ENCODE results near the gene TAB3. TPM values are rescaled to one million over a fixed set of nuclear protein-coding genes. Genes with fewer than 3 reads are reported as not detected.

Gene TAB3
- total and polyA plus RNA-seq, 10 of the 15 experiments (the other 5 are each of a cell fraction or from before 2014, with no cell fraction given), result 1.7 to 22.1 (median 9.1) TPM

DNA sequence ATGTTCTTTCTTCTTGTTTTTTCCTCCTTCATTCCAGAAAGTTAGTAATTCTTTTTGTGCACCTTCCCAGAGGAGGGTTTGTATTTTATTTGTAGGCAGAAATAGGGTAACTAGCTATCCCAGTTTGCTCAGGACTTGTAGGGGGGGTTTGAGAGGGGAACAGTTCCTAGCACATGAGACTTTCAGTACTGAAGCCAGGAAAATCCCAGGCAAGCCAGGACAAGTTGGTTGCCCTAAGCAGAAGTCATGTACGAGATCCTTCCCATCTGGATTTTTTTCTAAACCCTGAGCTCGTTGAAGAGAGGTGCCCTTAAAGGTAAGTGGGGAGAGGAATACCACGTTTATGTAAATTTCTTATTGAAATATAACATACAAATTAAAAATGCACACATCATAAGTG, 15.6 kb upstream of the TAB3 start (continued):
- TF ChIP-seq, protein P1, sequence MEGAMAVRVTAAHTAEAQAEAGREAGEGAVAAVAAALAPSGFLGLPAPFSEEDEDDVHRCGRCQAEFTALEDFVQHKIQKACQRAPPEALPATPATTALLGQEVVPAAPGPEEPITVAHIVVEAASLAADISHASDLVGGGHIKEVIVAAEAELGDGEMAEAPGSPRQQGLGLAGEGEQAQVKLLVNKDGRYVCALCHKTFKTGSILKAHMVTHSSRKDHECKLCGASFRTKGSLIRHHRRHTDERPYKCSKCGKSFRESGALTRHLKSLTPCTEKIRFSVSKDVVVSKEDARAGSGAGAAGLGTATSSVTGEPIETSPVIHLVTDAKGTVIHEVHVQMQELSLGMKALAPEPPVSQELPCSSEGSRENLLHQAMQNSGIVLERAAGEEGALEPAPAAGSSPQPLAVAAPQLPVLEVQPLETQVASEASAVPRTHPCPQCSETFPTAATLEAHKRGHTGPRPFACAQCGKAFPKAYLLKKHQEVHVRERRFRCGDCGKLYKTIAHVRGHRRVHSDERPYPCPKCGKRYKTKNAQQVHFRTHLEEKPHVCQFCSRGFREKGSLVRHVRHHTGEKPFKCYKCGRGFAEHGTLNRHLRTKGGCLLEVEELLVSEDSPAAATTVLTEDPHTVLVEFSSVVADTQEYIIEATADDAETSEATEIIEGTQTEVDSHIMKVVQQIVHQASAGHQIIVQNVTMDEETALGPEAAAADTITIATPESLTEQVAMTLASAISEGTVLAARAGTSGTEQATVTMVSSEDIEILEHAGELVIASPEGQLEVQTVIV (IDR thresholded peaks at IDR 0.05; ENCODE audit: borderline replicate concordance, partially characterized antibody), result no peak

DNA sequence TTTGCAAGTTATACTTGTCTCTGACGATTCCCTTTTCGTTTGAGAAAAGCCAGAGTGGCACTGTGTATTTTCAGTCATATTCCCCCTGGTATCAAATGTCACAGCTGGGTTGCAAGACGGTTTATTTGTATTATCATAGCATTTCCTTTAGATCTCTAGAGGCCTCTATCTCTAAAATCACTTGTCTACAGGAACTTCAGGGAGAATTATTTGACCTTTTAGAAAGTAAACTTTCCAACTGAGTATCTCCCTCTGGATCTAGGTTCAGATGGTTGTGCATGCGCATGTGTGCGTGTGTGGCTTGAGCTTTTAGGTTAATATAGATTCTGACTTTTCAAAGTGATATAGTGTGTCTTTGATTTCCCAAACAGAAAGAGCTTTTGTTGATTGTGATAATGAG, 15.1 kb upstream of the TAB3 start:
- POLR2A ChIA-PET, result no interaction called here
- no peak for TF ChIP-seq ZBED1 (IDR thresholded peaks at IDR 0.05; ENCODE audit: borderline replicate concordance)
- no peak for TF ChIP-seq MTA3 (IDR thresholded peaks at IDR 0.05; ENCODE audit: borderline replicate concordance, low read length)
- TF ChIP-seq NBN (IDR thresholded peaks at IDR 0.05), result no peak
- TF ChIP-seq, protein P2, sequence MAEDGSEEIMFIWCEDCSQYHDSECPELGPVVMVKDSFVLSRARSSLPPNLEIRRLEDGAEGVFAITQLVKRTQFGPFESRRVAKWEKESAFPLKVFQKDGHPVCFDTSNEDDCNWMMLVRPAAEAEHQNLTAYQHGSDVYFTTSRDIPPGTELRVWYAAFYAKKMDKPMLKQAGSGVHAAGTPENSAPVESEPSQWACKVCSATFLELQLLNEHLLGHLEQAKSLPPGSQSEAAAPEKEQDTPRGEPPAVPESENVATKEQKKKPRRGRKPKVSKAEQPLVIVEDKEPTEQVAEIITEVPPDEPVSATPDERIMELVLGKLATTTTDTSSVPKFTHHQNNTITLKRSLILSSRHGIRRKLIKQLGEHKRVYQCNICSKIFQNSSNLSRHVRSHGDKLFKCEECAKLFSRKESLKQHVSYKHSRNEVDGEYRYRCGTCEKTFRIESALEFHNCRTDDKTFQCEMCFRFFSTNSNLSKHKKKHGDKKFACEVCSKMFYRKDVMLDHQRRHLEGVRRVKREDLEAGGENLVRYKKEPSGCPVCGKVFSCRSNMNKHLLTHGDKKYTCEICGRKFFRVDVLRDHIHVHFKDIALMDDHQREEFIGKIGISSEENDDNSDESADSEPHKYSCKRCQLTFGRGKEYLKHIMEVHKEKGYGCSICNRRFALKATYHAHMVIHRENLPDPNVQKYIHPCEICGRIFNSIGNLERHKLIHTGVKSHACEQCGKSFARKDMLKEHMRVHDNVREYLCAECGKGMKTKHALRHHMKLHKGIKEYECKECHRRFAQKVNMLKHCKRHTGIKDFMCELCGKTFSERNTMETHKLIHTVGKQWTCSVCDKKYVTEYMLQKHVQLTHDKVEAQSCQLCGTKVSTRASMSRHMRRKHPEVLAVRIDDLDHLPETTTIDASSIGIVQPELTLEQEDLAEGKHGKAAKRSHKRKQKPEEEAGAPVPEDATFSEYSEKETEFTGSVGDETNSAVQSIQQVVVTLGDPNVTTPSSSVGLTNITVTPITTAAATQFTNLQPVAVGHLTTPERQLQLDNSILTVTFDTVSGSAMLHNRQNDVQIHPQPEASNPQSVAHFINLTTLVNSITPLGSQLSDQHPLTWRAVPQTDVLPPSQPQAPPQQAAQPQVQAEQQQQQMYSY (CRISPR knock-in tag; IDR thresholded peaks at IDR 0.05), result no peak
- TF ChIP-seq FOXK2 (IDR thresholded peaks at IDR 0.05), result no peak
- TF ChIP-seq, protein P3, sequence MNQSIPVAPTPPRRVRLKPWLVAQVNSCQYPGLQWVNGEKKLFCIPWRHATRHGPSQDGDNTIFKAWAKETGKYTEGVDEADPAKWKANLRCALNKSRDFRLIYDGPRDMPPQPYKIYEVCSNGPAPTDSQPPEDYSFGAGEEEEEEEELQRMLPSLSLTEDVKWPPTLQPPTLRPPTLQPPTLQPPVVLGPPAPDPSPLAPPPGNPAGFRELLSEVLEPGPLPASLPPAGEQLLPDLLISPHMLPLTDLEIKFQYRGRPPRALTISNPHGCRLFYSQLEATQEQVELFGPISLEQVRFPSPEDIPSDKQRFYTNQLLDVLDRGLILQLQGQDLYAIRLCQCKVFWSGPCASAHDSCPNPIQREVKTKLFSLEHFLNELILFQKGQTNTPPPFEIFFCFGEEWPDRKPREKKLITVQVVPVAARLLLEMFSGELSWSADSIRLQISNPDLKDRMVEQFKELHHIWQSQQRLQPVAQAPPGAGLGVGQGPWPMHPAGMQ (IDR thresholded peaks at IDR 0.05; ENCODE audit: borderline replicate concordance), result no peak
- TF ChIP-seq, protein P4, sequence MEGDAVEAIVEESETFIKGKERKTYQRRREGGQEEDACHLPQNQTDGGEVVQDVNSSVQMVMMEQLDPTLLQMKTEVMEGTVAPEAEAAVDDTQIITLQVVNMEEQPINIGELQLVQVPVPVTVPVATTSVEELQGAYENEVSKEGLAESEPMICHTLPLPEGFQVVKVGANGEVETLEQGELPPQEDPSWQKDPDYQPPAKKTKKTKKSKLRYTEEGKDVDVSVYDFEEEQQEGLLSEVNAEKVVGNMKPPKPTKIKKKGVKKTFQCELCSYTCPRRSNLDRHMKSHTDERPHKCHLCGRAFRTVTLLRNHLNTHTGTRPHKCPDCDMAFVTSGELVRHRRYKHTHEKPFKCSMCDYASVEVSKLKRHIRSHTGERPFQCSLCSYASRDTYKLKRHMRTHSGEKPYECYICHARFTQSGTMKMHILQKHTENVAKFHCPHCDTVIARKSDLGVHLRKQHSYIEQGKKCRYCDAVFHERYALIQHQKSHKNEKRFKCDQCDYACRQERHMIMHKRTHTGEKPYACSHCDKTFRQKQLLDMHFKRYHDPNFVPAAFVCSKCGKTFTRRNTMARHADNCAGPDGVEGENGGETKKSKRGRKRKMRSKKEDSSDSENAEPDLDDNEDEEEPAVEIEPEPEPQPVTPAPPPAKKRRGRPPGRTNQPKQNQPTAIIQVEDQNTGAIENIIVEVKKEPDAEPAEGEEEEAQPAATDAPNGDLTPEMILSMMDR (IDR thresholded peaks at IDR 0.05 in 2 of 3, conservative IDR thresholded peaks at IDR 0.05 in 1 of 3; ENCODE audit: control insufficient read depth in 2 of 3, extremely low read depth in 1 of 3, insufficient read depth in 1 of 3, low read depth in 3 of 3, low read length in 3 of 3), result no peak
- TF ChIP-seq RELA (IDR thresholded peaks at IDR 0.05; ENCODE audit: borderline replicate concordance, partially characterized antibody), result no peak
- TF ChIP-seq TCF7 (IDR thresholded peaks at IDR 0.05; ENCODE audit: borderline replicate concordance), result no peak
- no peak for TF ChIP-seq NFYA (IDR thresholded peaks at IDR 0.05; ENCODE audit: borderline replicate concordance, low read depth, low read length)
- TF ChIP-seq, protein P5, sequence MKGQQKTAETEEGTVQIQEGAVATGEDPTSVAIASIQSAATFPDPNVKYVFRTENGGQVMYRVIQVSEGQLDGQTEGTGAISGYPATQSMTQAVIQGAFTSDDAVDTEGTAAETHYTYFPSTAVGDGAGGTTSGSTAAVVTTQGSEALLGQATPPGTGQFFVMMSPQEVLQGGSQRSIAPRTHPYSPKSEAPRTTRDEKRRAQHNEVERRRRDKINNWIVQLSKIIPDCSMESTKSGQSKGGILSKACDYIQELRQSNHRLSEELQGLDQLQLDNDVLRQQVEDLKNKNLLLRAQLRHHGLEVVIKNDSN (IDR thresholded peaks at IDR 0.05; ENCODE audit: borderline replicate concordance, extremely low read length, insufficient read depth, low read depth, low read length), result no peak

More for the DNA sequence above, 15.1 kb upstream of the TAB3 start:
- no peaks in the 10 kb centered on the region for H3K9me3 ChIP-seq (replicated peaks; ENCODE audit: control insufficient read depth, insufficient read depth, low read length)
- no peaks in the 10 kb centered on the region for H4K20me1 ChIP-seq (ENCODE audit: control insufficient read depth, insufficient read depth)
- H3K9ac ChIP-seq (ENCODE audit: control insufficient read depth, insufficient read depth, low read length), result no peak overlapping the region
- H3K27me3 ChIP-seq (replicated peaks in 1 of 2; ENCODE audit: control insufficient read depth in 2 of 2, insufficient read depth in 2 of 2, low read length in 1 of 2), result no peaks in the 10 kb centered on the region; a peak in 1 of 4 replicates
- ChIA-PET CTCF (no interaction called here), RAD21 (ENCODE audit: unreplicated experiment) (no interaction called here), SMC1A (ENCODE audit: uncharacterized antibody, unreplicated experiment) (interaction anchor here (1.3 kb wide), 1 partner anchor 9 kb away, joined by 3 read pairs; no protein-coding TSS in a partner anchor)
- DNase-seq (ENCODE audit: low read depth, low spot score) (no peak), ATAC-seq (no peak), FAIRE-seq (no peak)
- intact Hi-C loops (cut with micrococcal nuclease; ENCODE audit: unreplicated experiment), result no loop called here
- no peaks in the 10 kb centered on the region for H3K79me2 ChIP-seq (ENCODE audit: control insufficient read depth, insufficient read depth, low read length)
- no peaks in the 10 kb centered on the region for H3K36me3 ChIP-seq (ENCODE audit: control insufficient read depth in 2 of 2, insufficient read depth in 2 of 2, low read length in 1 of 2)
- BruUV-seq (replicated peaks), result no TSS peak
- no peak overlapping the region for H3K27ac ChIP-seq (ENCODE audit: control insufficient read depth, insufficient read depth)
- no peak overlapping the region for H2AFZ ChIP-seq (ENCODE audit: control insufficient read depth, low read depth, low read length)
- WGBS (ENCODE audit: insufficient coverage, insufficient replicate concordance, low lambda C conversion rate, missing lambda C conversion rate), result 39% methylated on average over 5 of the region's 5 CpGs
- in situ Hi-C loops (cut with MboI), result no loop called here
- no peaks in the 10 kb centered on the region for H3K4me1 ChIP-seq (ENCODE audit: control insufficient read depth, insufficient read depth, low read length)
- no peak overlapping the region for H3K4me2 ChIP-seq (ENCODE audit: control insufficient read depth, insufficient read depth)
- H3K4me3 ChIP-seq, result no peak overlapping the region

Data from GM12878 (cell line).